Kidney epithelial cell (primary cell): ENCODE data around the gene DGKG. TPM values are rescaled to one million over a fixed set of nuclear protein-coding genes. Genes with fewer than 3 reads are reported as not detected.

Experiments used
- DNase-seq: peaks from one replicate; pipeline ENCODE4 v3.0.0-alpha.2; 2010; ENCODE audit warnings: low read depth
- H3K27me3 ChIP-seq: 2 replicates; pipeline ENCODE4 v1.6.0; 2011; ENCODE audit warnings: low read length; ENCODE audit not compliant: control insufficient read depth, insufficient read depth
- H3K36me3 ChIP-seq: 2 replicates; pipeline ENCODE4 v1.5.1; 2011; ENCODE audit warnings: low read length; ENCODE audit not compliant: control insufficient read depth, insufficient read depth
- H3K4me3 ChIP-seq: 2 replicates; pipeline ENCODE4 v1.5.1; 2011; ENCODE audit warnings: low read depth, mild to moderate bottlenecking, control low read depth, low read length
- CTCF ChIP-seq: IDR thresholded peaks from 2 replicates; pipeline ENCODE4 v1.5.1; 2011; ENCODE audit warnings: mild to moderate bottlenecking, moderate library complexity, low read length, control low read depth, inconsistent platforms; ENCODE audit not compliant: insufficient read depth, poor library complexity, severe bottlenecking
- total RNA-seq: library from RNA; depleted of rRNA; stranded (reverse); fragments of >200 nt; gene quantifications from 2 replicates; pipeline ENCODE4 v1.2.3, GENCODE V29; 2015

Gene DGKG
- total RNA-seq, 1 donor from 2014 or later: 0.04 TPM

DNA sequence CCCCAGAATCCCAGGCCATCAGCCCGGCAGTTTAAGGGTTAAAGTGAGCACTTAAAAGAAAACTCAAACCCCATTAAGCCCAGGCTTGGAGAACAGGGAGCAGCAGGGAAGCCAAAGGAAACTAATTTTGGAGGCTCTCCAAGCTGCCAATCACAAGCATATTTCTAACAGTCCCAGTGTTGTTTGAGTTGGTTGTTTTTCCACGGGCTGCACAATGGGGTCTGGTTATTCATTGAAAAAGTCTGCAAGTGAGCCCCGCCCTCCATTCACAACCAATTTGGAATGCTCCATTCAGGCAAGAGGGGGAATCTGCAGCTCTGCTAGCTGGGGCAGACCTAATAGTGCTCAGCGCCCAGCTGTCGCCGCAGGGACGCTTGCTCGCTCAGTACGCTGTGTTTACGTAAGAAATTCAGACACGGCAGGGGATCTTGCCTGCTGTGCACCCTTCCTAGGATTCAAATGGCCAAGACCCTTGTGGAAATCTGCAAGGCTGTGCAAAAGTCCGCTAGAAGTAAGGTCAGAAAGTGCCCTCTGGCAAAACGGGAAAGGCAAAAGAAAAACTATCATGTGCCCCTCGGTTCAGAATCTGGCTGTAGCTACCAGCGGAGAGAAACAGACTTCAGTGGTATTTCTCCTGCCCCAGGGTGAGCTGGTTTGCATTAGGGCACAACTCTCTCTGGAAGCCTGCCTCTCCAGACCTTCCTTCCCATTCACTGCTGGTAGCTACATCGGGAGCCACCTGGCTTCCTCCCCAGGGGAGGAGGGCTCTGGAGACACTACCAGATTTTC lies 264.2 kb downstream of the DGKG start:
- TF ChIP-seq CTCF: no peak
- H3K4me3 ChIP-seq: peak overlapping the region; percentile 26
- peak; percentile 73 for DNase-seq
- no peaks in the 10 kb centered on the region for H3K36me3 ChIP-seq
- no peaks in the 10 kb centered on the region for H3K27me3 ChIP-seq

DNA sequence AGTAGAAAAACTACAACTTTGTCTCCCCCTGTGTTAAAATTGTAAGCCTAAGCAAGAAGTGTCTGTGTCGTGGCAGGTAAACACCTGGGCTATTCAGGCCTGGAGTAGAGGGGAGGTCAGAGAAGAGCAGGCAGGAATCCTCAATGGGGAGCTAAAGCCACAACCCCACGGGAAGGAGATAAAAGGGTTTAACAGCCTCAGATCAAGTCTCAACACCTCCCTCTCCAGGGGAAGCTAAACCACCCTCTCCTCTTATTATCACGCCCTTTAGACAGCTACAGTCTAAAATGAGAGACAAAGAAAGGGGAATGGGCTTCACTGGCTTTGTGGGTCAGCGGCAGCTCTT lies 264.7 kb downstream of the DGKG start:
- Histone ChIP-seq H3K4me3 (no peak overlapping the region), H3K36me3 (no peaks in the 10 kb centered on the region), H3K27me3 (no peaks in the 10 kb centered on the region)
- DNase-seq: no peak
- no peak for TF ChIP-seq CTCF

Other genes with a start within 250 kb of the DGKG start
- gene CRYGS, start 182.1 kb upstream of the DGKG start, total RNA-seq: 1.8 and 2.7 TPM in 2 replicates
- gene TBCCD1, start 205.1 kb upstream of the DGKG start, total RNA-seq: 10.3 and 16.1 TPM in 2 replicates
- 83.2 and 93.5 TPM in 2 replicates for gene DNAJB11, start 208.5 kb upstream of the DGKG start, total RNA-seq